Sigmoid colon (tissue), 4 donors: ENCODE data around the gene CCDC146.
"Not testable (repeated sequence)": the region's sequence is repeated elsewhere in the genome, so short reads cannot be mapped to it uniquely, and the experiment has no call there.

Experiments used
- EP300 ChIP-seq, 4 donors: sonication (generic); formaldehyde crosslinking; IDR thresholded peaks; one replicate each; pipeline ENCODE4 v1.6.1; 2017; ENCODE audit warnings: antibody characterized with exemption in 4 of 4
- POLR2A ChIP-seq, 2 donors: fragments of 450-650 bp; IDR thresholded peaks; one replicate each; pipeline ENCODE4 v1.6.1; 2016; ENCODE audit warnings: antibody characterized with exemption in 2 of 2, mild to moderate bottlenecking in 2 of 2, moderate library complexity in 2 of 2
- POLR2AphosphoS5 ChIP-seq, 4 donors: sonication (generic); formaldehyde crosslinking; IDR thresholded peaks; one replicate each; pipeline ENCODE4 v1.6.1; 2017; ENCODE audit warnings: antibody characterized with exemption in 4 of 4
- TF ChIP-seq, protein P1 (sequence below), 4 experiments: fragments of 450-650 bp in 3 of 4; fragments of 200-600 bp in 1 of 4; IDR thresholded peaks; one replicate each; pipeline ENCODE4 v1.5.1; 2016 to 2019; ENCODE audit warnings: antibody characterized with exemption in 4 of 4, mild to moderate bottlenecking in 3 of 4, moderate library complexity in 2 of 4

DNA sequence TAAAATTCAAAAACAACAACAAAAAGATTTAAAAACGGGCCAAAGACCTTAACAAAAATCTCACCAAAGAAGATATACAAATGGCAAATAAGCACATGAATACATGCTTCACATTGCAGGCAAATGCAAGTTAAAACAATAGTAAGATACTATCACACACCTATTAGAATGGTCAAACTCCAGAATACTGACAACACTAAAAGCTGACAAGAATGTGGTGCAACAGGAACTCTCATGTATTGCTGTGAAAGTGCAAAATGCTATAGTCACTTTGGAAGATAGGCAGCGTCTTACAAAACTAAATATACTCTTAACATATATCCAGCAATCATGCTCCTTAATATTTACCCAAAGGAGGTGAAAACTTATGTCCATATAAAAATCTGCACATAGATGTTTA is 16.3 kb downstream of the CCDC146 start:
- TF ChIP-seq, protein P1, sequence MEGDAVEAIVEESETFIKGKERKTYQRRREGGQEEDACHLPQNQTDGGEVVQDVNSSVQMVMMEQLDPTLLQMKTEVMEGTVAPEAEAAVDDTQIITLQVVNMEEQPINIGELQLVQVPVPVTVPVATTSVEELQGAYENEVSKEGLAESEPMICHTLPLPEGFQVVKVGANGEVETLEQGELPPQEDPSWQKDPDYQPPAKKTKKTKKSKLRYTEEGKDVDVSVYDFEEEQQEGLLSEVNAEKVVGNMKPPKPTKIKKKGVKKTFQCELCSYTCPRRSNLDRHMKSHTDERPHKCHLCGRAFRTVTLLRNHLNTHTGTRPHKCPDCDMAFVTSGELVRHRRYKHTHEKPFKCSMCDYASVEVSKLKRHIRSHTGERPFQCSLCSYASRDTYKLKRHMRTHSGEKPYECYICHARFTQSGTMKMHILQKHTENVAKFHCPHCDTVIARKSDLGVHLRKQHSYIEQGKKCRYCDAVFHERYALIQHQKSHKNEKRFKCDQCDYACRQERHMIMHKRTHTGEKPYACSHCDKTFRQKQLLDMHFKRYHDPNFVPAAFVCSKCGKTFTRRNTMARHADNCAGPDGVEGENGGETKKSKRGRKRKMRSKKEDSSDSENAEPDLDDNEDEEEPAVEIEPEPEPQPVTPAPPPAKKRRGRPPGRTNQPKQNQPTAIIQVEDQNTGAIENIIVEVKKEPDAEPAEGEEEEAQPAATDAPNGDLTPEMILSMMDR (IDR thresholded peaks at IDR 0.05): not testable (repeated sequence)
- TF ChIP-seq EP300, POLR2A, POLR2AphosphoS5 (IDR thresholded peaks at IDR 0.05): not testable (repeated sequence)
